DMS53 treated with DMSO at 0.1 percent for 48 hours (cell line): ENCODE results near the gene MYOT.
"Not testable (repeated sequence)": the region's sequence is repeated elsewhere in the genome, so short reads cannot be mapped to it uniquely, and the experiment has no call there.

ENCODE experiments used
- DNase-seq: peaks from one replicate; lab custom pipeline; 2025; ENCODE audit not compliant: unreplicated experiment; lab: John Stamatoyannopoulos, UW

The MYOT gene

GRCh38 chr5:137867664-137868063 lies at the start of gene MYOT:
Gene MYOT (plus strand): TSS chr5:137867860. CDS start chr5:137870652, 2,792 bp downstream.
- no peak for DNase-seq

GRCh38 chr5:137819766-137820165 lies 47.9 kb upstream of the MYOT start:
- DNase-seq: no peak

- DNase-seq: peak; percentile 46
Measured at GRCh38 chr5:137822158-137822764, 45.4 kb upstream of the MYOT start.

GRCh38 chr5:137822984-137823383 lies 44.7 kb upstream of the MYOT start:
- DNase-seq: no peak

GRCh38 chr5:137825165-137825564 lies 42.5 kb upstream of the MYOT start:
- DNase-seq: peak; percentile 17

- DNase-seq: no peak
Measured at GRCh38 chr5:137826067-137826466, 41.6 kb upstream of the MYOT start.

- no peak for DNase-seq
Measured at GRCh38 chr5:137828180-137828579, 39.5 kb upstream of the MYOT start.

GRCh38 chr5:137828664-137829063 lies 39.0 kb upstream of the MYOT start:
- no peak for DNase-seq

- DNase-seq: no peak
Measured at GRCh38 chr5:137831105-137831504, 36.6 kb upstream of the MYOT start.

GRCh38 chr5:137831526-137831925 lies 36.1 kb upstream of the MYOT start:
- no peak for DNase-seq

- DNase-seq: no peak
Measured at GRCh38 chr5:137832416-137832815, 35.2 kb upstream of the MYOT start.

- peak; percentile 69 for DNase-seq
Measured at GRCh38 chr5:137833463-137833862, 34.2 kb upstream of the MYOT start.

- DNase-seq: no peak
Measured at GRCh38 chr5:137834498-137835049, 33.1 kb upstream of the MYOT start.

- DNase-seq: no peak
Measured at GRCh38 chr5:137836298-137836697, 31.4 kb upstream of the MYOT start.

GRCh38 chr5:137836997-137837396 lies 30.7 kb upstream of the MYOT start:
- DNase-seq: no peak

- DNase-seq: no peak
Measured at GRCh38 chr5:137837491-137838394, 29.9 kb upstream of the MYOT start.

GRCh38 chr5:137838976-137839375 lies 28.7 kb upstream of the MYOT start:
- no peak for DNase-seq

GRCh38 chr5:137842296-137842695 lies 25.4 kb upstream of the MYOT start:
- DNase-seq: no peak

- no peak for DNase-seq
Measured at GRCh38 chr5:137843676-137844299, 23.9 kb upstream of the MYOT start.

- no peak for DNase-seq
Measured at GRCh38 chr5:137845472-137845871, 22.2 kb upstream of the MYOT start.

GRCh38 chr5:137847687-137848086 lies 20.0 kb upstream of the MYOT start:
- DNase-seq: no peak

GRCh38 chr5:137853165-137853564 lies 14.5 kb upstream of the MYOT start:
- not testable (repeated sequence) for DNase-seq
